Keratinocyte (primary cell): ENCODE data around the gene CTNNA3. TPM values are rescaled to one million over a fixed set of nuclear protein-coding genes. Genes with fewer than 3 reads are reported as not detected.

Experiments
- DNase-seq: peaks from one replicate; pipeline ENCODE4 v3.0.0-alpha.2; 2011; ENCODE audit warnings: low read depth, missing footprints, low spot score
- FAIRE-seq: peaks from 2 replicates; lab custom pipeline; 2011; peaks lifted over from hg19 to GRCh38; lab: Jason Lieb, UNC
- H2AFZ ChIP-seq: 2 replicates; pipeline ENCODE4 v1.6.0; 2012; ENCODE audit warnings: low read length, control low read depth, inconsistent platforms; ENCODE audit not compliant: control insufficient read depth
- H3K27ac ChIP-seq: 2 replicates; pipeline ENCODE4 v1.5.1; 2011; ENCODE audit warnings: low read length; ENCODE audit not compliant: control insufficient read depth, insufficient read depth
- H3K27me3 ChIP-seq: 3 replicates; pipeline ENCODE4 v1.6.0; 2011; ENCODE audit warnings: low read length; ENCODE audit not compliant: control insufficient read depth, insufficient read depth; ENCODE audit errors: extremely low read depth
- H3K36me3 ChIP-seq, 2 experiments: 2 replicates in 1 of 2; 3 replicates in 1 of 2; pipeline ENCODE4 v1.5.1; 2011; ENCODE audit warnings: low read length in 2 of 2, mild to moderate bottlenecking in 1 of 2; ENCODE audit not compliant: control insufficient read depth in 2 of 2, insufficient read depth in 2 of 2; ENCODE audit errors: extremely low read depth in 1 of 2
- H3K4me1 ChIP-seq: 3 replicates; pipeline ENCODE4 v1.5.1; 2011; ENCODE audit warnings: low read length; ENCODE audit not compliant: control insufficient read depth, insufficient read depth; ENCODE audit errors: extremely low read depth
- H3K4me2 ChIP-seq: 3 replicates; pipeline ENCODE4 v1.6.0; 2011; ENCODE audit warnings: low read depth, low read length; ENCODE audit not compliant: control insufficient read depth, insufficient read depth; ENCODE audit errors: extremely low read depth
- H3K4me3 ChIP-seq, 3 experiments: fragments of 200-600 bp in 1 of 3; sonication (generic) in 1 of 3; 2 replicates in 2 of 3; 3 replicates in 1 of 3; pipeline ENCODE4 v1.5.1; 2011 to 2016; ENCODE audit warnings: low read length in 3 of 3, mild to moderate bottlenecking in 3 of 3, control low read depth in 2 of 3, inconsistent platforms in 1 of 3, low read depth in 1 of 3, mixed read lengths in 1 of 3, mixed run types in 1 of 3, moderate library complexity in 1 of 3; ENCODE audit not compliant: control insufficient read depth in 2 of 3, insufficient read depth in 2 of 3; ENCODE audit errors: extremely low read depth in 1 of 3
- H3K79me2 ChIP-seq: 2 replicates; pipeline ENCODE4 v1.6.0; 2012; ENCODE audit warnings: low read length; ENCODE audit not compliant: control insufficient read depth, insufficient read depth
- H3K9ac ChIP-seq: 3 replicates; pipeline ENCODE4 v1.6.0; 2011; ENCODE audit warnings: low read length; ENCODE audit not compliant: control insufficient read depth, insufficient read depth; ENCODE audit errors: extremely low read depth
- H3K9me1 ChIP-seq: 3 replicates; pipeline ENCODE4 v1.6.0; 2011; ENCODE audit warnings: low read length; ENCODE audit not compliant: control insufficient read depth, insufficient read depth; ENCODE audit errors: extremely low read depth
- H3K9me3 ChIP-seq: 2 replicates; pipeline ENCODE4 v1.5.1; 2012; ENCODE audit warnings: low read depth, low read length; ENCODE audit not compliant: control insufficient read depth
- H4K20me1 ChIP-seq: 3 replicates; pipeline ENCODE4 v1.6.0; 2011; ENCODE audit warnings: low read length; ENCODE audit not compliant: control insufficient read depth, insufficient read depth; ENCODE audit errors: extremely low read depth
- EZH2 ChIP-seq: IDR thresholded peaks from one replicate; pipeline ENCODE4 v1.6.1; 2012; ENCODE audit warnings: inconsistent platforms, mild to moderate bottlenecking, low read length, moderate library complexity
- dilution Hi-C: fragments of 300-500 bp; cut with MboI; formaldehyde crosslinking; loops from one replicate; pipeline ENCODE4 v1.7.0; 2020; ENCODE audit warnings: low sequenced_read_pairs; ENCODE audit not compliant: extremely low pct_ligation_motif_present
- polyA plus RNA-seq, 5 experiments: library from polyadenylated mRNA; depleted of rRNA in 3 of 5; stranded (reverse) in 3 of 5; stranded (forward) in 1 of 5; unstranded in 1 of 5; fragments of >200 nt; gene quantifications; 1 replicate in 1 of 5; 2 replicates in 3 of 5; 3 replicates in 1 of 5; pipeline versions ENCODE4 v1.2.1 to v1.2.3, GENCODE V29; 2011 to 2012; ENCODE audit warnings: missing spikeins in 2 of 5, low read depth in 1 of 5, low replicate concordance in 1 of 5
- TF ChIP-seq, protein P1 (sequence below), 3 experiments: IDR thresholded peaks in 1 of 3; conservative IDR thresholded peaks in 1 of 3; optimal IDR thresholded peaks in 1 of 3; 2 replicates in 2 of 3; 3 replicates in 1 of 3; pipeline versions ENCODE3 to v1.5.1; 2011; ENCODE audit warnings: low read length in 3 of 3, mild to moderate bottlenecking in 3 of 3, moderate library complexity in 2 of 3, control low read depth in 1 of 3, inconsistent platforms in 1 of 3; ENCODE audit not compliant: insufficient read depth in 2 of 3; ENCODE audit errors: extremely low read depth in 1 of 3

Gene CTNNA3
- polyA plus RNA-seq, 1 donor (not counting 4 experiments of a cell fraction or from before 2014, with no cell fraction given) = 0.01 TPM

DNA sequence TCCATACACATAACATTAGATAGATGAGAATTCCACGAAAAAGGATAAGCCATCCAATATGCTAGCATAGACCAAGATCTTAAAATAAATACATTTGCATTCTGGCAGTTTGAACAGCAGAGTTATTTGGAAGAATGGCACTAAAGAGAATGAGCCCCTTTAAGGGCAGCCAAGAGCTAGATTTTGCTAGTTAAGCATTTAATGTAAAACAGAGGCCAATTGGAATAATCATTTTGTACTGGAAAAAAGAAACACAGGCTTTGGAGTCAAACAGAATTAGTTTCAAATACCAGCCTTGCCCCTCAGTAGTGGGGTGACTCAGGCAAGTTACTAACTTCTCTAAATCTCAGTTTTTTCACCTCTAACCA lies 714.0 kb downstream of the CTNNA3 start:
- TF ChIP-seq, protein P1, sequence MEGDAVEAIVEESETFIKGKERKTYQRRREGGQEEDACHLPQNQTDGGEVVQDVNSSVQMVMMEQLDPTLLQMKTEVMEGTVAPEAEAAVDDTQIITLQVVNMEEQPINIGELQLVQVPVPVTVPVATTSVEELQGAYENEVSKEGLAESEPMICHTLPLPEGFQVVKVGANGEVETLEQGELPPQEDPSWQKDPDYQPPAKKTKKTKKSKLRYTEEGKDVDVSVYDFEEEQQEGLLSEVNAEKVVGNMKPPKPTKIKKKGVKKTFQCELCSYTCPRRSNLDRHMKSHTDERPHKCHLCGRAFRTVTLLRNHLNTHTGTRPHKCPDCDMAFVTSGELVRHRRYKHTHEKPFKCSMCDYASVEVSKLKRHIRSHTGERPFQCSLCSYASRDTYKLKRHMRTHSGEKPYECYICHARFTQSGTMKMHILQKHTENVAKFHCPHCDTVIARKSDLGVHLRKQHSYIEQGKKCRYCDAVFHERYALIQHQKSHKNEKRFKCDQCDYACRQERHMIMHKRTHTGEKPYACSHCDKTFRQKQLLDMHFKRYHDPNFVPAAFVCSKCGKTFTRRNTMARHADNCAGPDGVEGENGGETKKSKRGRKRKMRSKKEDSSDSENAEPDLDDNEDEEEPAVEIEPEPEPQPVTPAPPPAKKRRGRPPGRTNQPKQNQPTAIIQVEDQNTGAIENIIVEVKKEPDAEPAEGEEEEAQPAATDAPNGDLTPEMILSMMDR (optimal IDR thresholded peaks at IDR 0.05 in 1 of 3, IDR thresholded peaks at IDR 0.05 in 1 of 3, conservative IDR thresholded peaks at IDR 0.05 in 1 of 3; ENCODE audit: extremely low read depth in 1 of 3, insufficient read depth in 2 of 3, low read length in 3 of 3) = no peak
- TF ChIP-seq EZH2 = no peak
- H3K36me3 ChIP-seq = no peaks in the 10 kb centered on the region
- dilution Hi-C loops = no loop called here

DNA sequence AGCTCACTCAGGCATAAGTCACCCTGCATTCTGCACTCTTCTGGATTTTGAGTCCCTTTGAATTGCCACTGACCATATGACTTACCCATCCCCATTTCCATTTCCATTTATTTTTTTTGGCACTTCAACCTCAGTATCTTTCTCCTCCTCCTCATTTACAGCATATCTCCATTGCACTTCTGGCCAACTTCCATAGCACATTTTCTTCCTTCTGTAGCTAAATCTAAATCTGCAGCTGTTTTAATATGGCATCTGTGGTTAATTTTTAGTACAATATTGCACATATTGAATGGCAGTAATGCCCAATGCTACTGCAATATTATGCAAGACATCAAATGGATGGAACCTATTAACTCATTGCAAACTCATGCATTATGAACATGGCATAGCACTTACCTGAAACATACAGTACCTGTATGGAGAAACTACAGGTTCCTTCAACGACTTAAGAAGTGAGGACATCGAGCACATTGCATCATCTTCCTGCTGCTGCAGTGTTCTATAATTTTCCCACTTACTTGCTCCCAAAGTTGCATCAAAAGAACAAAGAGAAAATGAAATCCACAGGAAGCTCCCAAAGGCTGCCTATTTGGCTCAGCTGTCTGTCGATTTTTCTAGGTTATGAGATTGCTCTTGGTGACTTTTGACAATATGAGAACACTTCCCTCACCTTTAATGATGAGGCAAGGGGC lies 714.5 kb downstream of the CTNNA3 start:
- H3K27ac ChIP-seq = no peak overlapping the region
- H3K4me3 ChIP-seq = no peak overlapping the region
- H3K36me3 ChIP-seq = no peaks in the 10 kb centered on the region
- no peaks in the 10 kb centered on the region for H3K27me3 ChIP-seq
- dilution Hi-C loops = no loop called here
- no peak for FAIRE-seq
- H2AFZ ChIP-seq = no peak overlapping the region
- no peaks in the 10 kb centered on the region for H3K4me1 ChIP-seq
- H3K79me2 ChIP-seq = no peaks in the 10 kb centered on the region
- H3K9me3 ChIP-seq = no peaks in the 10 kb centered on the region
- H3K4me2 ChIP-seq = no peak overlapping the region
- no peak overlapping the region for H3K9ac ChIP-seq
- H4K20me1 ChIP-seq = no peaks in the 10 kb centered on the region
- no peak for TF ChIP-seq EZH2
- TF ChIP-seq, protein P1 (optimal IDR thresholded peaks at IDR 0.05 in 1 of 3, IDR thresholded peaks at IDR 0.05 in 1 of 3, conservative IDR thresholded peaks at IDR 0.05 in 1 of 3; ENCODE audit: extremely low read depth in 1 of 3, insufficient read depth in 2 of 3, low read length in 3 of 3) = no peak
- H3K9me1 ChIP-seq = no peaks in the 10 kb centered on the region
- no peak for DNase-seq

More for the DNA sequence above, 714.0 kb downstream of the CTNNA3 start:
- no peak for DNase-seq
- Histone ChIP-seq H3K27me3 (no peaks in the 10 kb centered on the region), H3K4me2 (no peak overlapping the region), H3K27ac (no peak overlapping the region), H3K4me3 (no peak overlapping the region), H3K9me1 (no peaks in the 10 kb centered on the region), H3K4me1 (no peaks in the 10 kb centered on the region), H3K9ac (no peak overlapping the region), H4K20me1 (no peaks in the 10 kb centered on the region), H2AFZ (no peak overlapping the region), H3K79me2 (no peaks in the 10 kb centered on the region), H3K9me3 (no peaks in the 10 kb centered on the region)
- FAIRE-seq = no peak
